ENCODE measurements around the gene SDHAF4.
"Not testable (repeated sequence)": the region's sequence is repeated elsewhere in the genome, so short reads cannot be mapped to it uniquely, and the experiment has no call there.

SDHAF4 gene

GRCh38 chr6:70592391-70593117 is 25.8 kb downstream of the SDHAF4 start:
- no peak for DNase-seq (ENCODE audit: low spot score)

- DNase-seq (ENCODE audit: low spot score): no peak
These were observed 26.4 kb downstream of the SDHAF4 start for GRCh38 chr6:70593118-70593486.

- no peak for DNase-seq (ENCODE audit: low spot score)
These were observed 32.5 kb downstream of the SDHAF4 start for GRCh38 chr6:70599187-70599586.

GRCh38 chr6:70601014-70601413 is 34.3 kb downstream of the SDHAF4 start:
- DNase-seq (ENCODE audit: low spot score): no peak

GRCh38 chr6:70604254-70604653 is 37.5 kb downstream of the SDHAF4 start:
- DNase-seq (ENCODE audit: low spot score): no peak

- not testable (repeated sequence) for DNase-seq (ENCODE audit: low spot score)
These were observed 40.6 kb downstream of the SDHAF4 start for GRCh38 chr6:70607371-70607770.

- DNase-seq (ENCODE audit: low spot score): not testable (repeated sequence)
These were observed 42.5 kb downstream of the SDHAF4 start for GRCh38 chr6:70609181-70609580.

GRCh38 chr6:70616728-70617260 is 50.1 kb downstream of the SDHAF4 start:
- DNase-seq (ENCODE audit: low spot score): no peak

GRCh38 chr6:70620746-70621145 is 54.0 kb downstream of the SDHAF4 start:
- no peak for DNase-seq (ENCODE audit: low spot score)

- DNase-seq (ENCODE audit: low spot score): no peak
These were observed 55.7 kb downstream of the SDHAF4 start for GRCh38 chr6:70622461-70622860.

- no peak for DNase-seq (ENCODE audit: low spot score)
These were observed 58.7 kb downstream of the SDHAF4 start for GRCh38 chr6:70625436-70625835.

GRCh38 chr6:70627500-70628254 is 60.9 kb downstream of the SDHAF4 start:
- no peak for DNase-seq (ENCODE audit: low spot score)

- DNase-seq (ENCODE audit: low spot score): no peak
These were observed 63.2 kb downstream of the SDHAF4 start for GRCh38 chr6:70629929-70630328.

- DNase-seq (ENCODE audit: low spot score): no peak
These were observed 67.1 kb downstream of the SDHAF4 start for GRCh38 chr6:70633870-70634269.

GRCh38 chr6:70636596-70636995 is 69.9 kb downstream of the SDHAF4 start:
- DNase-seq (ENCODE audit: low spot score): no peak

GRCh38 chr6:70638468-70638867 is 71.7 kb downstream of the SDHAF4 start:
- DNase-seq (ENCODE audit: low spot score): no peak
